ENCODE data around the gene ARID4A. TPM values are rescaled to one million over a fixed set of nuclear protein-coding genes. Genes with fewer than 3 reads are reported as not detected.

ARID4A gene
- total RNA-seq, 4 donors from 2014 or later, result 12.8 to 31.1 (median 18.8) TPM

DNA sequence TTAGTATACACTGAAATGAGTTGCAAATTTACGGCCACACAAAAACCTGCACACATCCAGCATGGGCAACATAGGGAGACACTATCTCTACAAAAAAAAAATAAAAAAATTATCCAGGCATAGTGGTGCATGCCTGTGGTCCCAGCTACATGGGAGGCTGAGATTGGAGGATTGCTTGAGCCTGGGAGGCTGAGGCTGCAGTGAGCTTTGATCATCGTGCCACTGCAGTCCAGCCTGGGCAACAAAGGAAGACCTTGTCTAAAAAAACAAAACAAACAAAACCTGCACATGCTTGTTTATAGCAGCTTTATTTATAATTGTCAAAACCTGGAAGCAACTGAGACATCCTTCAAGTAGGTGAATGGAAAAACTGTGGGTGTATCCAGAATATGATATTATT lies 92.5 kb downstream of the ARID4A start:
- no peaks in the 10 kb centered on the region for H3K9me3 ChIP-seq
- WGBS, 2 donors (ENCODE audit: low coverage in 1 of 2), result 67 to 86% methylated on average over 1 to 2 of the region's 2 CpGs
- no peak overlapping the region for H3K4me3 ChIP-seq
- no peak for ATAC-seq
- no peak for TF ChIP-seq POLR2A (IDR thresholded peaks at IDR 0.05)
- TF ChIP-seq POLR2AphosphoS5 (IDR thresholded peaks at IDR 0.05), result no peak
- TF ChIP-seq, protein P1, sequence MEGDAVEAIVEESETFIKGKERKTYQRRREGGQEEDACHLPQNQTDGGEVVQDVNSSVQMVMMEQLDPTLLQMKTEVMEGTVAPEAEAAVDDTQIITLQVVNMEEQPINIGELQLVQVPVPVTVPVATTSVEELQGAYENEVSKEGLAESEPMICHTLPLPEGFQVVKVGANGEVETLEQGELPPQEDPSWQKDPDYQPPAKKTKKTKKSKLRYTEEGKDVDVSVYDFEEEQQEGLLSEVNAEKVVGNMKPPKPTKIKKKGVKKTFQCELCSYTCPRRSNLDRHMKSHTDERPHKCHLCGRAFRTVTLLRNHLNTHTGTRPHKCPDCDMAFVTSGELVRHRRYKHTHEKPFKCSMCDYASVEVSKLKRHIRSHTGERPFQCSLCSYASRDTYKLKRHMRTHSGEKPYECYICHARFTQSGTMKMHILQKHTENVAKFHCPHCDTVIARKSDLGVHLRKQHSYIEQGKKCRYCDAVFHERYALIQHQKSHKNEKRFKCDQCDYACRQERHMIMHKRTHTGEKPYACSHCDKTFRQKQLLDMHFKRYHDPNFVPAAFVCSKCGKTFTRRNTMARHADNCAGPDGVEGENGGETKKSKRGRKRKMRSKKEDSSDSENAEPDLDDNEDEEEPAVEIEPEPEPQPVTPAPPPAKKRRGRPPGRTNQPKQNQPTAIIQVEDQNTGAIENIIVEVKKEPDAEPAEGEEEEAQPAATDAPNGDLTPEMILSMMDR (IDR thresholded peaks at IDR 0.05), result no peak
- no peak for TF ChIP-seq EP300 (IDR thresholded peaks at IDR 0.05)
- peaks cover 0 to 8% (median 0%) of the 10 kb centered on the region in 3 donors for H3K4me1 ChIP-seq
- no peak overlapping the region for H3K27ac ChIP-seq
- peaks cover 0 to 4% of the 10 kb centered on the region in 2 donors for H3K36me3 ChIP-seq
- H3K27me3 ChIP-seq, result no peaks in the 10 kb centered on the region

DNA sequence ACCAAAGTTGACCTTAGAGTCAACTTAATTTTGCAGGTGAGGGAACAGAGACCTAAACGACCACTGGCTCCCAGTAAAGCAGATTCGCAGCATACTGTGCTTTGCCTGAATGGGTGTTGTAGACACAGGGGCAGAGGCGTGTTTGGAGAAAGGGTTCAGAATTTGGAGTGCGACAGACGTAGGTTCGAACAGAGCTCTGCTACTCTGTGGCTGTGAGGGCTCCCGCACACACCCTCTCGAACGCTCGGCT lies 97.1 kb downstream of the ARID4A start:
- no peak for ATAC-seq
- H3K27ac ChIP-seq, result peak overlapping the region in 3 of 4 donors; percentile 81 to 89 (median 85)
- no peaks in the 10 kb centered on the region for H3K9me3 ChIP-seq
- H3K27me3 ChIP-seq, result no peaks in the 10 kb centered on the region
- TF ChIP-seq, protein P1 (IDR thresholded peaks at IDR 0.05), result no peak
- TF ChIP-seq POLR2AphosphoS5 (IDR thresholded peaks at IDR 0.05) (no peak), EP300 (IDR thresholded peaks at IDR 0.05) (no peak), POLR2A (IDR thresholded peaks at IDR 0.05) (no peak)
- H3K4me3 ChIP-seq, result peak overlapping the region; percentile 59 to 74
- 2 to 25% methylated on average over 4 to 6 of the region's 10 CpGs for WGBS, 2 donors (ENCODE audit: low coverage in 1 of 2)
- H3K4me1 ChIP-seq, result peaks cover 0 to 17% (median 0%) of the 10 kb centered on the region in 3 donors
- H3K36me3 ChIP-seq, result no peaks in the 10 kb centered on the region

DNA sequence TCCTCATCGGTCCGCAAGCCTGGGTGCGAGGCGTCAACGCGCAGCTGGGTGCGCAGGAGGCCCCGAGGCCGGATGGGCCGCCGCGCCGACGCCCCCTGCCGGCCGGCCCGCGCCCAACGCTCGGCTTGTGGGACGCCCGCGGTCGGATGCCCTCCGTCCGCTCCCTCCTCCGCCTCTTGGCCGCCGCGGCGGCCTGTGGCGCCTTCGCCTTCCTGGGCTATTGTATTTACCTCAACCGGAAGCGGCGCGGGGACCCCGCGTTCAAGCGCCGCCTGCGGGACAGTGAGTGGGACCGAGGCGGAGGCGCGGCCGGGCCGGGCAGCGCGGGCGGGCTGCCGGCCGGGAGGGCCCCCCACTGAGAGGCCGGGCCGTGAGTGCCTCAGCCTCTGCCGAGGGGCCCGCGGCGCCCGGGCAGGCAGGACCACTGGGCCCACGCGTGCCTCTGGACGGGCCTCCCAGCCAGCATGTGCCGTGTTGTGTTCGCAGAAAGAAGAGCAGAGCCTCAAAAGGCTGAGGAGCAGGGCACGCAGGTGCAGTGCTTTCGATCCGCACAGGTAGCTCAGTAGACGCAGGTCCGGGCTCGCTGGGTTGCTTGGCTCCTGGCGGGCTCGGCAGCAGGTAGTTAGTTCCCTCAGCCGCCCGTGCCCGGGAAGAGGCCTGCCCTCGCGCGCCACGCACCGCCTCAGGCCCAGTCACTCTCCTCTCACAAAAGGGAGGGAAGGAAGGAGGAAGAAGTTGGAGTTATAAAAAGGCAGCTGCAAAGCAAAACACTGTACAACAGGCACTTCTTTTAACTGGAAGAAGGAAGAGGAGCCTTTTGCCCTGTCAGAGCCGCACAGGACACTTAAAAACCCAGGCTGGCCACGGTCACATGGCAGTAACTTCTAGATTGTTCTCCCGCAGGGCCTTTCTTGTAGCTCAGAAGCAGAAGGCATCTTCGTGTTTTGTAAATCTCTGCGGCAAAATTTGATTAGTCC lies 97.7 kb downstream of the ARID4A start, which contains the start of gene TOMM20L:
Gene TOMM20L (plus strand): TSS at position 119 of the 977 bp plus-strand sequence. CDS start 28 bp downstream, at position 147.
- peak; percentile 95 for ATAC-seq
- Histone ChIP-seq H3K36me3 (no peaks in the 10 kb centered on the region), H3K4me1 (peaks cover 0 to 17% (median 0%) of the 10 kb centered on the region in 3 donors), H3K27ac (peak within 1 kb of the TSS; percentile 64 to 89 (median 83)), H3K9me3 (no peaks in the 10 kb centered on the region), H3K4me3 (peak within 1 kb of the TSS; percentile 59 to 74), H3K27me3 (no peaks in the 10 kb centered on the region)
- WGBS, 2 donors (ENCODE audit: low coverage in 1 of 2), result 46 to 96% methylated on average over 4 to 10 of the region's 86 CpGs
- TF ChIP-seq EP300 (IDR thresholded peaks at IDR 0.05) (no peak), POLR2A (IDR thresholded peaks at IDR 0.05) (peak; percentile 36 to 41), POLR2AphosphoS5 (IDR thresholded peaks at IDR 0.05) (no peak)
- TF ChIP-seq, protein P1 (IDR thresholded peaks at IDR 0.05), result peak; percentile 89 to 92 (median 90)

DNA sequence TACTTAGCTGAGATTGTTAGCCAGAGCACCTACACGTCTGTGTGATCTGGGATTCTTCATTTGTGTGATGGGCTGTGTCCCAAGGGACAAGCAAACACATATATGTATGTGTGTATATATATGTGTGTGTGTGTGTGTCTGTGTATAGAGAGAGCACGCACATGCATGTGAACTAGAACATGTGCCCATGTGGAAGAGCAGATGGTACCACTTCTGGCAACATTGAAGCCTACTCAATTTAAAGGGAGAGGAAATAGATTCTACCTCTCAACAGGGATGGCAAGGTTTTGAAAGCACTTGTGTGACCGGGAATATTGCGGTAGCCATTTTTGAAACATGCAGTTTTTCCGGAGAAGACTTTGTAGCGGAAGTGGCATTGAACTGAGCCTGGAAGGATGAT lies 98.8 kb downstream of the ARID4A start:
- Histone ChIP-seq H3K36me3 (no peaks in the 10 kb centered on the region), H3K4me1 (peaks cover 0 to 17% (median 0%) of the 10 kb centered on the region in 3 donors), H3K9me3 (no peaks in the 10 kb centered on the region), H3K27me3 (no peaks in the 10 kb centered on the region), H3K4me3 (no peak overlapping the region), H3K27ac (no peak overlapping the region)
- no peak for TF ChIP-seq POLR2A (IDR thresholded peaks at IDR 0.05)
- TF ChIP-seq, protein P1 (IDR thresholded peaks at IDR 0.05), result no peak
- no peak for TF ChIP-seq POLR2AphosphoS5 (IDR thresholded peaks at IDR 0.05)
- no peak for TF ChIP-seq EP300 (IDR thresholded peaks at IDR 0.05)
- 78 to 91% methylated on average over 3 to 6 of the region's 6 CpGs for WGBS, 2 donors (ENCODE audit: low coverage in 1 of 2)
- no peak for ATAC-seq

DNA sequence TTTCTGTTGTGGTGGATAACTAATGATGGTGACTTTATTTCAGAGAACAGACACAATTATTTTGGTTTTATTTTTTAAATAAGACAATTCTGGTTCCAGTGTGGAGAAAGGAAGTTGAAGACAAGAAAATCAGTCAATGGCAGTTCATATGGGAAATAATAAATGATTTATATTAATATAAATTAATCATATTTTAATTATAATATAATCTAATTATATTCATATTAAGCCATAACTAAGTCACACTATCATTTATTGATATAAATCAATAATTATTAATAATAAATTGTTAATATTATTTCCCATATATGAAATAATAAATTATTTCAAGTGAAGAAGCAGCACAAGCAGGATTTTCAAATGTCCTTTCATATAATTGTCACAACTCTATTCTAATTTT lies 100.1 kb downstream of the ARID4A start:
- H3K27me3 ChIP-seq, result no peaks in the 10 kb centered on the region
- no peak overlapping the region for H3K27ac ChIP-seq
- no peak for ATAC-seq
- TF ChIP-seq, protein P1 (IDR thresholded peaks at IDR 0.05), result no peak
- no peak for TF ChIP-seq POLR2AphosphoS5 (IDR thresholded peaks at IDR 0.05)
- no peak for TF ChIP-seq EP300 (IDR thresholded peaks at IDR 0.05)
- TF ChIP-seq POLR2A (IDR thresholded peaks at IDR 0.05), result no peak
- no peaks in the 10 kb centered on the region for H3K9me3 ChIP-seq
- H3K4me1 ChIP-seq, result peaks cover 0 to 17% (median 0%) of the 10 kb centered on the region in 3 donors
- H3K4me3 ChIP-seq, result no peak overlapping the region
- no peaks in the 10 kb centered on the region for H3K36me3 ChIP-seq

Data from gastroesophageal sphincter (tissue), 4 donors.